Measurements from ENCODE around the gene STK32B. TPM values are rescaled to one million over a fixed set of nuclear protein-coding genes. Genes with fewer than 3 reads are reported as not detected.

The STK32B gene
- total RNA-seq, 1 experiment from 2014 or later: 11.6 TPM

DNA sequence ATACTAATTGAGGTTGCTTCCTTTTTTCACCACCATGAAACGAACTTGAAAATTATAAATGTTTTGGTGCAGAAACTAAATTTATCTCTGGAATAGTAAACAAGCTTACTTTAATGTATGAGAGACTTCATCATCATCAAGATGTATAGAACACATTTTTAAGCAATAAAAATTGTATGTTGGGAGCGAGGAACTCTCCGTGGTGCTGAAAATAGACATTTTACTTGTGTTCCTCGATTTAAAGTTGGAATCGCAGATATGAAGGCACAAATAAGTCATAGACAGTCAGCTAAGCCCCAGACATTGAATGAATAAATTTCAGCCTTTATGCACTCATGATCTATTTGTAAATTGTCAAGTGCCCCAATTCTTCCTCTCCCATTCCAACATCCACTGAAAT lies 310.7 kb downstream of the STK32B start:
- CTCF ChIA-PET: no interaction called here
- H3K9me3 ChIP-seq (ENCODE audit: control insufficient read depth, insufficient read depth, low read depth, low read length): no peaks in the 10 kb centered on the region
- no peaks in the 10 kb centered on the region for H3K36me3 ChIP-seq (ENCODE audit: control insufficient read depth, insufficient read depth, low read length)
- H3K27ac ChIP-seq (ENCODE audit: low read length): no peak overlapping the region
- no peak for DNase-seq (ENCODE audit: low read depth, low spot score)
- BruUV-seq (replicated peaks): no TSS peak
- POLR2A ChIA-PET: interaction anchor here (0.7 kb wide), 1 partner anchor 1406 kb away, joined by 3 read pairs; no protein-coding TSS in a partner anchor
- no peak for ATAC-seq
- no peak overlapping the region for H3K4me3 ChIP-seq (ENCODE audit: low read depth in 2 of 2, low read length in 2 of 2)
- in situ Hi-C loops (cut with HindIII; ENCODE audit: low pct_unique_long_range_greater_than_20kb, low sequenced_read_pairs): no loop called here
- intact Hi-C loops (cut with micrococcal nuclease; ENCODE audit: unreplicated experiment): no loop called here
- TF ChIP-seq, protein P1, sequence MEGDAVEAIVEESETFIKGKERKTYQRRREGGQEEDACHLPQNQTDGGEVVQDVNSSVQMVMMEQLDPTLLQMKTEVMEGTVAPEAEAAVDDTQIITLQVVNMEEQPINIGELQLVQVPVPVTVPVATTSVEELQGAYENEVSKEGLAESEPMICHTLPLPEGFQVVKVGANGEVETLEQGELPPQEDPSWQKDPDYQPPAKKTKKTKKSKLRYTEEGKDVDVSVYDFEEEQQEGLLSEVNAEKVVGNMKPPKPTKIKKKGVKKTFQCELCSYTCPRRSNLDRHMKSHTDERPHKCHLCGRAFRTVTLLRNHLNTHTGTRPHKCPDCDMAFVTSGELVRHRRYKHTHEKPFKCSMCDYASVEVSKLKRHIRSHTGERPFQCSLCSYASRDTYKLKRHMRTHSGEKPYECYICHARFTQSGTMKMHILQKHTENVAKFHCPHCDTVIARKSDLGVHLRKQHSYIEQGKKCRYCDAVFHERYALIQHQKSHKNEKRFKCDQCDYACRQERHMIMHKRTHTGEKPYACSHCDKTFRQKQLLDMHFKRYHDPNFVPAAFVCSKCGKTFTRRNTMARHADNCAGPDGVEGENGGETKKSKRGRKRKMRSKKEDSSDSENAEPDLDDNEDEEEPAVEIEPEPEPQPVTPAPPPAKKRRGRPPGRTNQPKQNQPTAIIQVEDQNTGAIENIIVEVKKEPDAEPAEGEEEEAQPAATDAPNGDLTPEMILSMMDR (IDR thresholded peaks at IDR 0.05): no peak
- TF ChIP-seq, protein P2, sequence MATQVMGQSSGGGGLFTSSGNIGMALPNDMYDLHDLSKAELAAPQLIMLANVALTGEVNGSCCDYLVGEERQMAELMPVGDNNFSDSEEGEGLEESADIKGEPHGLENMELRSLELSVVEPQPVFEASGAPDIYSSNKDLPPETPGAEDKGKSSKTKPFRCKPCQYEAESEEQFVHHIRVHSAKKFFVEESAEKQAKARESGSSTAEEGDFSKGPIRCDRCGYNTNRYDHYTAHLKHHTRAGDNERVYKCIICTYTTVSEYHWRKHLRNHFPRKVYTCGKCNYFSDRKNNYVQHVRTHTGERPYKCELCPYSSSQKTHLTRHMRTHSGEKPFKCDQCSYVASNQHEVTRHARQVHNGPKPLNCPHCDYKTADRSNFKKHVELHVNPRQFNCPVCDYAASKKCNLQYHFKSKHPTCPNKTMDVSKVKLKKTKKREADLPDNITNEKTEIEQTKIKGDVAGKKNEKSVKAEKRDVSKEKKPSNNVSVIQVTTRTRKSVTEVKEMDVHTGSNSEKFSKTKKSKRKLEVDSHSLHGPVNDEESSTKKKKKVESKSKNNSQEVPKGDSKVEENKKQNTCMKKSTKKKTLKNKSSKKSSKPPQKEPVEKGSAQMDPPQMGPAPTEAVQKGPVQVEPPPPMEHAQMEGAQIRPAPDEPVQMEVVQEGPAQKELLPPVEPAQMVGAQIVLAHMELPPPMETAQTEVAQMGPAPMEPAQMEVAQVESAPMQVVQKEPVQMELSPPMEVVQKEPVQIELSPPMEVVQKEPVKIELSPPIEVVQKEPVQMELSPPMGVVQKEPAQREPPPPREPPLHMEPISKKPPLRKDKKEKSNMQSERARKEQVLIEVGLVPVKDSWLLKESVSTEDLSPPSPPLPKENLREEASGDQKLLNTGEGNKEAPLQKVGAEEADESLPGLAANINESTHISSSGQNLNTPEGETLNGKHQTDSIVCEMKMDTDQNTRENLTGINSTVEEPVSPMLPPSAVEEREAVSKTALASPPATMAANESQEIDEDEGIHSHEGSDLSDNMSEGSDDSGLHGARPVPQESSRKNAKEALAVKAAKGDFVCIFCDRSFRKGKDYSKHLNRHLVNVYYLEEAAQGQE (IDR thresholded peaks at IDR 0.05; ENCODE audit: insufficient read depth in 1 of 2, low read depth in 2 of 2, low read length in 1 of 2): peak; percentile 72 to 90; a peak in 3 of 4 replicates
- no peak for TF ChIP-seq TCF7L2 (IDR thresholded peaks at IDR 0.05; ENCODE audit: low read depth, low read length)
- no peaks in the 10 kb centered on the region for H3K27me3 ChIP-seq (ENCODE audit: control insufficient read depth, insufficient read depth, low read length)
- H3K4me1 ChIP-seq (ENCODE audit: control insufficient read depth, insufficient read depth, low read length): no peaks in the 10 kb centered on the region

DNA sequence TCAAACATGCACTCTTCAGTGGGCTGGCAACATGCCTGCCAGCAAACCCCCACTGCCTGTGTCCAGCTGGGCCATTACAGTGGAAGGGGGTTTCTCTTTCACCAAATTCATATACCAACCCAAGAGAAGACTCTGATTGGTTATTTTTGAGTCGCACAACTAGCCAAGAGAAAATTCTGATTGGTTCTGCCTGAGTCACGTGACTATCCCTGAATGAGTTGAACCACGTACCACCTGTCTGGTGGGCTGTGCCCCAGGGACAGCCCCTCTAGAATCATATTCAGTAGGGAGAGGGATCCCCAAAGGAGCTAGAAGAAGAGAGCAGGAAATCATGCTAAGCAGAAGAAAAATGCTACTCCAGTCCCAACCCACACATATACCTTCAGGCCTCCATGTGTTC lies 313.1 kb downstream of the STK32B start:
- Histone ChIP-seq H3K27ac (ENCODE audit: low read length) (no peak overlapping the region), H3K36me3 (ENCODE audit: control insufficient read depth, insufficient read depth, low read length) (no peaks in the 10 kb centered on the region), H3K4me3 (ENCODE audit: low read depth in 2 of 2, low read length in 2 of 2) (no peak overlapping the region), H3K4me1 (ENCODE audit: control insufficient read depth, insufficient read depth, low read length) (no peaks in the 10 kb centered on the region), H3K27me3 (ENCODE audit: control insufficient read depth, insufficient read depth, low read length) (no peaks in the 10 kb centered on the region), H3K9me3 (ENCODE audit: control insufficient read depth, insufficient read depth, low read depth, low read length) (no peaks in the 10 kb centered on the region)
- ChIA-PET CTCF (no interaction called here), POLR2A (no interaction called here)
- ATAC-seq (no peak), DNase-seq (ENCODE audit: low read depth, low spot score) (no peak)
- no TSS peak for BruUV-seq (replicated peaks)
- intact Hi-C loops (cut with micrococcal nuclease; ENCODE audit: unreplicated experiment) (no loop called here), in situ Hi-C loops (cut with HindIII; ENCODE audit: low pct_unique_long_range_greater_than_20kb, low sequenced_read_pairs) (no loop called here)
- TF ChIP-seq TCF7L2 (IDR thresholded peaks at IDR 0.05; ENCODE audit: low read depth, low read length): no peak
- TF ChIP-seq, protein P2 (IDR thresholded peaks at IDR 0.05; ENCODE audit: insufficient read depth in 1 of 2, low read depth in 2 of 2, low read length in 1 of 2): no peak
- no peak for TF ChIP-seq SIN3A (IDR thresholded peaks at IDR 0.05; ENCODE audit: borderline replicate concordance, insufficient read depth, low read depth, low read length)
- TF ChIP-seq POLR2AphosphoS5 (IDR thresholded peaks at IDR 0.05; ENCODE audit: low read depth, low read length): no peak
- TF ChIP-seq, protein P1 (IDR thresholded peaks at IDR 0.05): no peak

All from Panc1 (cell line).